WTC11 (cell line): ENCODE data around the gene NUDT22. TPM values are rescaled to one million over a fixed set of nuclear protein-coding genes. Genes with fewer than 3 reads are reported as not detected.

Source experiments
- ATAC-seq: fragments of 200-7000 bp; cut with Tn5 transposase; 2 replicates; pipeline ENCODE4 v1.10.0; 2021; ENCODE audit warnings: mild to moderate bottlenecking, moderate library complexity
- CTCF ChIA-PET: fragments of 300-600 bp; sonication (Branson Sonifier 250); formaldehyde crosslinking; loops from one replicate; lab custom pipeline; 2021; ENCODE audit warnings: antibody characterized with exemption; lab: Charles Lee
- POLR2A ChIA-PET: fragments of 350-600 bp; sonication (Branson Sonifier 250); formaldehyde crosslinking; loops from one replicate; lab custom pipeline; 2021; ENCODE audit warnings: antibody characterized with exemption; lab: Charles Lee
- DNase-seq: peaks from one replicate; pipeline ENCODE4 v3.0.0; 2021; ENCODE audit warnings: low spot score
- H3K27ac Mint-ChIP-seq: 2 replicates; pipeline ENCODE4 v1.8.0; 2021; ENCODE audit warnings: mixed read lengths
- H3K27me3 Mint-ChIP-seq: 2 replicates; pipeline ENCODE4 v1.8.0; 2021; ENCODE audit warnings: low read depth, mild to moderate bottlenecking, moderate library complexity, mixed read lengths
- H3K36me3 Mint-ChIP-seq: 2 replicates; pipeline ENCODE4 v1.8.0; 2021; ENCODE audit warnings: mixed read lengths
- H3K4me1 Mint-ChIP-seq: 2 replicates; pipeline ENCODE4 v1.8.0; 2022; ENCODE audit warnings: mixed read lengths
- H3K4me3 Mint-ChIP-seq: 2 replicates; pipeline ENCODE4 v1.8.0; 2021; ENCODE audit warnings: mild to moderate bottlenecking, moderate library complexity, mixed read lengths
- H3K9me3 Mint-ChIP-seq: 2 replicates; pipeline ENCODE4 v1.8.0; 2021; ENCODE audit warnings: mixed read lengths
- AR ChIP-seq: fragments of 250-450 bp; sonication (Bioruptor Pico); IDR thresholded peaks from 2 replicates; pipeline ENCODE4 v1.9.0; 2021; ENCODE audit warnings: mild to moderate bottlenecking
- CREM ChIP-seq: sonication (generic); formaldehyde crosslinking; IDR thresholded peaks from 2 replicates; pipeline ENCODE4 v1.8.1; 2022; ENCODE audit warnings: mild to moderate bottlenecking, missing genetic modification reagents, moderate library complexity
- E2F4 ChIP-seq: sonication (generic); formaldehyde crosslinking; IDR thresholded peaks from 2 replicates; pipeline ENCODE4 v1.8.1; 2022; ENCODE audit warnings: low read depth, mild to moderate bottlenecking, moderate library complexity, missing genetic modification reagents, borderline replicate concordance
- E2F5 ChIP-seq: sonication (generic); formaldehyde crosslinking; IDR thresholded peaks from 2 replicates; pipeline ENCODE4 v1.8.1; 2022; ENCODE audit warnings: mild to moderate bottlenecking, moderate library complexity, missing genetic modification reagents
- EMX1 ChIP-seq: fragments of 250-450 bp; sonication (Bioruptor Pico); IDR thresholded peaks from 2 replicates; pipeline ENCODE4 v1.8.0; 2021; ENCODE audit warnings: mild to moderate bottlenecking
- IRF1 ChIP-seq: sonication (generic); formaldehyde crosslinking; IDR thresholded peaks from 2 replicates; pipeline ENCODE4 v1.8.0; 2023; ENCODE audit warnings: missing genetic modification reagents
- MYBL2 ChIP-seq: sonication (generic); formaldehyde crosslinking; IDR thresholded peaks from 2 replicates; pipeline ENCODE4 v1.8.1; 2023; ENCODE audit warnings: mild to moderate bottlenecking, moderate library complexity, missing genetic modification reagents
- NFATC4 ChIP-seq: fragments of 250-450 bp; sonication (Bioruptor Pico); IDR thresholded peaks from 2 replicates; pipeline ENCODE4 v1.9.0; 2021; ENCODE audit warnings: mild to moderate bottlenecking
- SOX15 ChIP-seq: fragments of 250-450 bp; sonication (Bioruptor Pico); IDR thresholded peaks from 2 replicates; pipeline ENCODE4 v1.9.0; 2021; ENCODE audit warnings: mild to moderate bottlenecking
- SP1 ChIP-seq: sonication (generic); formaldehyde crosslinking; conservative IDR thresholded peaks from 2 replicates; pipeline ENCODE4 v1.8.1; 2022; ENCODE audit warnings: missing genetic modification reagents
- TP53 ChIP-seq: sonication (generic); formaldehyde crosslinking; IDR thresholded peaks from 2 replicates; pipeline ENCODE4 v1.8.1; 2023; ENCODE audit warnings: mild to moderate bottlenecking, missing genetic modification reagents
- ZMAT4 ChIP-seq: fragments of 250-450 bp; sonication (Bioruptor Pico); IDR thresholded peaks from 2 replicates; pipeline ENCODE4 v1.9.0; 2021; ENCODE audit warnings: mild to moderate bottlenecking
- ZNF232 ChIP-seq: sonication (generic); formaldehyde crosslinking; IDR thresholded peaks from 2 replicates; pipeline ENCODE4 v1.8.0; 2022; ENCODE audit warnings: mild to moderate bottlenecking, missing genetic modification reagents
- ZNF396 ChIP-seq: fragments of 250-450 bp; sonication (Bioruptor Pico); IDR thresholded peaks from 2 replicates; pipeline ENCODE4 v1.8.0; 2021; ENCODE audit warnings: mild to moderate bottlenecking, moderate library complexity, borderline replicate concordance
- ZNF416 ChIP-seq: fragments of 250-450 bp; sonication (Bioruptor Pico); IDR thresholded peaks from 2 replicates; pipeline ENCODE4 v1.9.0; 2021; ENCODE audit warnings: mild to moderate bottlenecking, inconsistent platforms
- ZNF423 ChIP-seq: fragments of 250-450 bp; sonication (Bioruptor Pico); IDR thresholded peaks from 2 replicates; pipeline ENCODE4 v2.1.2; 2022; ENCODE audit warnings: mild to moderate bottlenecking, moderate library complexity
- total RNA-seq: library from RNA; stranded (reverse); gene quantifications from 3 replicates; pipeline ENCODE4 v1.2.3, GENCODE V29; 2021
- TF ChIP-seq, protein P1 (sequence below): sonication (generic); formaldehyde crosslinking; IDR thresholded peaks from 2 replicates; pipeline ENCODE4 v1.8.0; 2022; ENCODE audit warnings: mild to moderate bottlenecking, missing genetic modification reagents
- TF ChIP-seq, protein P2 (sequence below): sonication (generic); formaldehyde crosslinking; IDR thresholded peaks from 2 replicates; pipeline ENCODE4 v1.8.0; 2022; ENCODE audit warnings: mild to moderate bottlenecking, missing genetic modification reagents
- TF ChIP-seq, protein P3 (sequence below): sonication (generic); formaldehyde crosslinking; IDR thresholded peaks from 2 replicates; pipeline ENCODE4 v1.8.1; 2023; ENCODE audit warnings: mild to moderate bottlenecking, missing genetic modification reagents

NUDT22 gene
- total RNA-seq, 1 experiment from 2014 or later = 64.4 TPM

DNA sequence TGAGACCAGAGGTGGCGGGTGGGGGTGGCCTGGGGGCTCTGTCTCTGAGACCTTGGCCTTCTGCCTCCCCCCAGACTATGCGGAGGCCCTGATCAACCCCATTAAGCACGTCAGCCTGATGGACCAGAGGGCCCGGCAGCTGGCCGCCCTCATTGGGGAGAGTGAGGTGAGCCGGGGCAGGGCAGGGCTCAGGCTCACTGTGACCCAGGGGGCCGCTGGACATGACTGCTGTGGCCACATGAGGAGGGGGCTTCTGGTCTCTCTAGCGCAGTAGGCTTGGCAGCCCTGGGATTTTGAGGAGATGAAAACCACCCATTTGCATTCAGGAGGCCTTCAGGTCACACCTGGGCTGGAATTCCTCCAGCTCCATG, 37.9 kb downstream of the NUDT22 start:
- Mint-ChIP-seq H3K9me3 (no peaks in the 10 kb centered on the region), H3K36me3 (peaks cover 42% of the 10 kb centered on the region), H3K4me1 (peaks cover 10% of the 10 kb centered on the region), H3K4me3 (no peak overlapping the region), H3K27me3 (no peaks in the 10 kb centered on the region), H3K27ac (no peak overlapping the region; the same call in 1 of the 2 replicates)
- CTCF ChIA-PET = interaction anchor here (0.5 to 4.5 kb wide), 9 partner anchors 13 to 263 kb away, joined by 3 to 65 read pairs (median 3); partner anchors contain the start of gene PLCB3
- ATAC-seq = no peak
- TF ChIP-seq E2F5 (CRISPR knock-in tag) (no peak), ZMAT4 (no peak), ZNF423 (CRISPR knock-in tag) (no peak), TP53 (CRISPR knock-in tag) (no peak), EMX1 (CRISPR knock-in tag) (no peak), IRF1 (no peak)
- TF ChIP-seq, protein P1, sequence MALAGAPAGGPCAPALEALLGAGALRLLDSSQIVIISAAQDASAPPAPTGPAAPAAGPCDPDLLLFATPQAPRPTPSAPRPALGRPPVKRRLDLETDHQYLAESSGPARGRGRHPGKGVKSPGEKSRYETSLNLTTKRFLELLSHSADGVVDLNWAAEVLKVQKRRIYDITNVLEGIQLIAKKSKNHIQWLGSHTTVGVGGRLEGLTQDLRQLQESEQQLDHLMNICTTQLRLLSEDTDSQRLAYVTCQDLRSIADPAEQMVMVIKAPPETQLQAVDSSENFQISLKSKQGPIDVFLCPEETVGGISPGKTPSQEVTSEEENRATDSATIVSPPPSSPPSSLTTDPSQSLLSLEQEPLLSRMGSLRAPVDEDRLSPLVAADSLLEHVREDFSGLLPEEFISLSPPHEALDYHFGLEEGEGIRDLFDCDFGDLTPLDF (CRISPR knock-in tag) = no peak
- no peak for DNase-seq
- POLR2A ChIA-PET = interaction anchor here (1.0 to 1.4 kb wide), 2 partner anchors 18 to 23 kb away, joined by 3 to 4 read pairs; no protein-coding TSS in a partner anchor

DNA sequence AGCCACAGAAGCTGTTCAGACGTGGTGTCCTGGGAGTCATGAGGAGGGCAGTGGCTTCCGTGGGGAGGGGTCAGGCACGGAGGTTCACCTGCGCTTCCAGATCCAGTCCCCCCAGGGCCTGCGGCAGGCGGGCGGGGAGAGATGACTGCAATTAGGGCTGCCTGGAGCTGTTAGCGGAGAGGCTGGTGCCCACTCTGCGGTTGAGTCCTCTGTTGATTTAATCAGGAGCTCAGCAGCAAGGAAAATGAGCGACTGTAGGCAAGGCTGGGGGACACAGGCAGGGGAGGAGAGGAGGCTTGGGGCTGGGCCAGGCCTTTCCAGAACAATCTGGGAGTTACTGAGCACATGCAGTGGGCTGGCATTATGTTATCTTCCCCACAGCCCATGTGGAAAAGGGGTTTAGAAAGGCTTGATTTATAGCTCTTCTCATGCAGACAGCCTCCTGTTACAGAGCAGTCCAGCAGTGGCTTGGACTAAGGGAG, 38.3 kb downstream of the NUDT22 start:
- POLR2A ChIA-PET = interaction anchor here (0.6 to 1.4 kb wide), 2 partner anchors 23 to 73 kb away, joined by 4 to 7 read pairs; no protein-coding TSS in a partner anchor
- ATAC-seq (no peak), DNase-seq (no peak)
- H3K27me3 Mint-ChIP-seq = no peaks in the 10 kb centered on the region
- peak overlapping the region; percentile 32 for H3K27ac Mint-ChIP-seq
- peaks cover 12% of the 10 kb centered on the region for H3K4me1 Mint-ChIP-seq
- no peak for TF ChIP-seq E2F4 (CRISPR knock-in tag)
- no peak for TF ChIP-seq MYBL2 (CRISPR knock-in tag)
- TF ChIP-seq, protein P2, sequence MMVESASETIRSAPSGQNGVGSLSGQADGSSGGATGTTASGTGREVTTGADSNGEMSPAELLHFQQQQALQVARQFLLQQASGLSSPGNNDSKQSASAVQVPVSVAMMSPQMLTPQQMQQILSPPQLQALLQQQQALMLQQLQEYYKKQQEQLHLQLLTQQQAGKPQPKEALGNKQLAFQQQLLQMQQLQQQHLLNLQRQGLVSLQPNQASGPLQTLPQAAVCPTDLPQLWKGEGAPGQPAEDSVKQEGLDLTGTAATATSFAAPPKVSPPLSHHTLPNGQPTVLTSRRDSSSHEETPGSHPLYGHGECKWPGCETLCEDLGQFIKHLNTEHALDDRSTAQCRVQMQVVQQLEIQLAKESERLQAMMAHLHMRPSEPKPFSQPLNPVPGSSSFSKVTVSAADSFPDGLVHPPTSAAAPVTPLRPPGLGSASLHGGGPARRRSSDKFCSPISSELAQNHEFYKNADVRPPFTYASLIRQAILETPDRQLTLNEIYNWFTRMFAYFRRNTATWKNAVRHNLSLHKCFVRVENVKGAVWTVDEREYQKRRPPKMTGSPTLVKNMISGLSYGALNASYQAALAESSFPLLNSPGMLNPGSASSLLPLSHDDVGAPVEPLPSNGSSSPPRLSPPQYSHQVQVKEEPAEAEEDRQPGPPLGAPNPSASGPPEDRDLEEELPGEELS (CRISPR knock-in tag) = no peak
- no peak for TF ChIP-seq CREM
- no peak for TF ChIP-seq ZNF416 (CRISPR knock-in tag)
- TF ChIP-seq SP1 = no peak
- no peak for TF ChIP-seq AR (CRISPR knock-in tag)
- no peak for TF ChIP-seq SOX15 (CRISPR knock-in tag)
- no peak for TF ChIP-seq ZNF396 (CRISPR knock-in tag)
- TF ChIP-seq, protein P3, sequence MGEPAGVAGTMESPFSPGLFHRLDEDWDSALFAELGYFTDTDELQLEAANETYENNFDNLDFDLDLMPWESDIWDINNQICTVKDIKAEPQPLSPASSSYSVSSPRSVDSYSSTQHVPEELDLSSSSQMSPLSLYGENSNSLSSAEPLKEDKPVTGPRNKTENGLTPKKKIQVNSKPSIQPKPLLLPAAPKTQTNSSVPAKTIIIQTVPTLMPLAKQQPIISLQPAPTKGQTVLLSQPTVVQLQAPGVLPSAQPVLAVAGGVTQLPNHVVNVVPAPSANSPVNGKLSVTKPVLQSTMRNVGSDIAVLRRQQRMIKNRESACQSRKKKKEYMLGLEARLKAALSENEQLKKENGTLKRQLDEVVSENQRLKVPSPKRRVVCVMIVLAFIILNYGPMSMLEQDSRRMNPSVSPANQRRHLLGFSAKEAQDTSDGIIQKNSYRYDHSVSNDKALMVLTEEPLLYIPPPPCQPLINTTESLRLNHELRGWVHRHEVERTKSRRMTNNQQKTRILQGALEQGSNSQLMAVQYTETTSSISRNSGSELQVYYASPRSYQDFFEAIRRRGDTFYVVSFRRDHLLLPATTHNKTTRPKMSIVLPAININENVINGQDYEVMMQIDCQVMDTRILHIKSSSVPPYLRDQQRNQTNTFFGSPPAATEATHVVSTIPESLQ (CRISPR knock-in tag) = no peak
- TF ChIP-seq NFATC4 (CRISPR knock-in tag) = no peak
- TF ChIP-seq ZNF232 (CRISPR knock-in tag) = no peak
- H3K36me3 Mint-ChIP-seq = peaks cover 40% of the 10 kb centered on the region
- no peaks in the 10 kb centered on the region for H3K9me3 Mint-ChIP-seq
- CTCF ChIA-PET = interaction anchor here (0.8 to 4.5 kb wide), 6 partner anchors 14 to 91 kb away, joined by 3 to 65 read pairs (median 6); partner anchors contain the start of genes NUDT22, PLCB3 and TRPT1
- no peak overlapping the region for H3K4me3 Mint-ChIP-seq
